HL-60 (cell line): ENCODE measurements around the gene TMEM18.

ENCODE experiments used
- DNase-seq, 2 experiments: peaks; one replicate each; pipeline ENCODE4 v3.0.0-alpha.2; 2010 to 2020; ENCODE audit warnings: low read depth in 1 of 2, low spot score in 1 of 2
- H3K27ac ChIP-seq: fragments of 250-450 bp; sonication (Bioruptor Pico); replicated peaks from 2 replicates; pipeline ENCODE4 v1.5.1; 2020; ENCODE audit warnings: mild to moderate bottlenecking, moderate library complexity
- H3K27me3 ChIP-seq: fragments of 250-450 bp; sonication (Bioruptor Pico); 2 replicates; pipeline ENCODE4 v1.5.1; 2021; ENCODE audit warnings: mild to moderate bottlenecking, moderate library complexity; ENCODE audit not compliant: insufficient read depth, poor library complexity, severe bottlenecking
- H3K4me3 ChIP-seq: replicated peaks from 2 replicates; pipeline ENCODE4 v1.5.1; 2011; ENCODE audit warnings: mild to moderate bottlenecking, control low read depth, low read length; ENCODE audit not compliant: insufficient read depth
- GABPA ChIP-seq: IDR thresholded peaks from 2 replicates; pipeline ENCODE4 v1.6.1; 2012; ENCODE audit warnings: low read depth
- POLR2AphosphoS5 ChIP-seq: IDR thresholded peaks from 2 replicates; pipeline ENCODE4 v1.6.1; 2012; ENCODE audit warnings: low read depth
- SPI1 ChIP-seq: IDR thresholded peaks from 2 replicates; pipeline ENCODE4 v1.6.1; 2012; ENCODE audit warnings: low read depth, mild to moderate bottlenecking, borderline replicate concordance
- TF ChIP-seq, protein P1 (sequence below): IDR thresholded peaks from one replicate; pipeline ENCODE4 v1.5.1; 2011; ENCODE audit warnings: low read length, control low read depth, inconsistent platforms; ENCODE audit not compliant: insufficient read depth
- TF ChIP-seq, protein P2 (sequence below): IDR thresholded peaks from 2 replicates; pipeline ENCODE4 v1.6.1; 2012; ENCODE audit warnings: low read depth; ENCODE audit not compliant: insufficient replicate concordance

The TMEM18 gene

GRCh38 chr2:673615-674320 lies 3.4 kb downstream of the TMEM18 start:
- TF ChIP-seq POLR2AphosphoS5 (no peak), SPI1 (no peak), GABPA (no peak)
- TF ChIP-seq, protein P1, sequence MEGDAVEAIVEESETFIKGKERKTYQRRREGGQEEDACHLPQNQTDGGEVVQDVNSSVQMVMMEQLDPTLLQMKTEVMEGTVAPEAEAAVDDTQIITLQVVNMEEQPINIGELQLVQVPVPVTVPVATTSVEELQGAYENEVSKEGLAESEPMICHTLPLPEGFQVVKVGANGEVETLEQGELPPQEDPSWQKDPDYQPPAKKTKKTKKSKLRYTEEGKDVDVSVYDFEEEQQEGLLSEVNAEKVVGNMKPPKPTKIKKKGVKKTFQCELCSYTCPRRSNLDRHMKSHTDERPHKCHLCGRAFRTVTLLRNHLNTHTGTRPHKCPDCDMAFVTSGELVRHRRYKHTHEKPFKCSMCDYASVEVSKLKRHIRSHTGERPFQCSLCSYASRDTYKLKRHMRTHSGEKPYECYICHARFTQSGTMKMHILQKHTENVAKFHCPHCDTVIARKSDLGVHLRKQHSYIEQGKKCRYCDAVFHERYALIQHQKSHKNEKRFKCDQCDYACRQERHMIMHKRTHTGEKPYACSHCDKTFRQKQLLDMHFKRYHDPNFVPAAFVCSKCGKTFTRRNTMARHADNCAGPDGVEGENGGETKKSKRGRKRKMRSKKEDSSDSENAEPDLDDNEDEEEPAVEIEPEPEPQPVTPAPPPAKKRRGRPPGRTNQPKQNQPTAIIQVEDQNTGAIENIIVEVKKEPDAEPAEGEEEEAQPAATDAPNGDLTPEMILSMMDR: no peak
- TF ChIP-seq, protein P2, sequence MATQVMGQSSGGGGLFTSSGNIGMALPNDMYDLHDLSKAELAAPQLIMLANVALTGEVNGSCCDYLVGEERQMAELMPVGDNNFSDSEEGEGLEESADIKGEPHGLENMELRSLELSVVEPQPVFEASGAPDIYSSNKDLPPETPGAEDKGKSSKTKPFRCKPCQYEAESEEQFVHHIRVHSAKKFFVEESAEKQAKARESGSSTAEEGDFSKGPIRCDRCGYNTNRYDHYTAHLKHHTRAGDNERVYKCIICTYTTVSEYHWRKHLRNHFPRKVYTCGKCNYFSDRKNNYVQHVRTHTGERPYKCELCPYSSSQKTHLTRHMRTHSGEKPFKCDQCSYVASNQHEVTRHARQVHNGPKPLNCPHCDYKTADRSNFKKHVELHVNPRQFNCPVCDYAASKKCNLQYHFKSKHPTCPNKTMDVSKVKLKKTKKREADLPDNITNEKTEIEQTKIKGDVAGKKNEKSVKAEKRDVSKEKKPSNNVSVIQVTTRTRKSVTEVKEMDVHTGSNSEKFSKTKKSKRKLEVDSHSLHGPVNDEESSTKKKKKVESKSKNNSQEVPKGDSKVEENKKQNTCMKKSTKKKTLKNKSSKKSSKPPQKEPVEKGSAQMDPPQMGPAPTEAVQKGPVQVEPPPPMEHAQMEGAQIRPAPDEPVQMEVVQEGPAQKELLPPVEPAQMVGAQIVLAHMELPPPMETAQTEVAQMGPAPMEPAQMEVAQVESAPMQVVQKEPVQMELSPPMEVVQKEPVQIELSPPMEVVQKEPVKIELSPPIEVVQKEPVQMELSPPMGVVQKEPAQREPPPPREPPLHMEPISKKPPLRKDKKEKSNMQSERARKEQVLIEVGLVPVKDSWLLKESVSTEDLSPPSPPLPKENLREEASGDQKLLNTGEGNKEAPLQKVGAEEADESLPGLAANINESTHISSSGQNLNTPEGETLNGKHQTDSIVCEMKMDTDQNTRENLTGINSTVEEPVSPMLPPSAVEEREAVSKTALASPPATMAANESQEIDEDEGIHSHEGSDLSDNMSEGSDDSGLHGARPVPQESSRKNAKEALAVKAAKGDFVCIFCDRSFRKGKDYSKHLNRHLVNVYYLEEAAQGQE: no peak
- H3K27ac ChIP-seq: no peak overlapping the region
- no peak overlapping the region for H3K4me3 ChIP-seq
- H3K27me3 ChIP-seq: no peaks in the 10 kb centered on the region
- no peak for DNase-seq

DNA sequence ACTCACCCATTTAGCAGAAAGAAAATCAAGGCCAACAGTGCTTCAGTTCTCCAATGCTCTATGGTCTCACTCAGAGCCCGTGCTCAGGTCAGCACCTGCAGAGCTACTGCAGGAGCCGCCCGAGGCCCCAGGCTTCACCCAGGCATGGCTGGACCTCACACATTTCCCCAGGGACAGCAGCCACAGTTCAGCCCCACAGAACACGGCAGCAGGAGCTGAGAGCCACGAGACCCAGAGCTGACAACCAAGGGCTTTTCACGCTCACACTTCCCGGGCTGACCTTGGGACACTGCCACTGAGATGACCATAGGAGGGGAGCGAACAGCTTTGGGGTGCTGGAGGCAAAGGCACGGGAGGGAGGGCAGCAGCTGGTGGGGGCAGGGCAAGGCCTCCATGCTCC lies 4.2 kb downstream of the TMEM18 start:
- H3K27me3 ChIP-seq: no peaks in the 10 kb centered on the region
- H3K27ac ChIP-seq: no peak overlapping the region
- DNase-seq: no peak
- TF ChIP-seq SPI1: no peak
- TF ChIP-seq, protein P1: no peak
- TF ChIP-seq POLR2AphosphoS5: no peak
- TF ChIP-seq GABPA: no peak
- TF ChIP-seq, protein P2: no peak
- no peak overlapping the region for H3K4me3 ChIP-seq

DNA sequence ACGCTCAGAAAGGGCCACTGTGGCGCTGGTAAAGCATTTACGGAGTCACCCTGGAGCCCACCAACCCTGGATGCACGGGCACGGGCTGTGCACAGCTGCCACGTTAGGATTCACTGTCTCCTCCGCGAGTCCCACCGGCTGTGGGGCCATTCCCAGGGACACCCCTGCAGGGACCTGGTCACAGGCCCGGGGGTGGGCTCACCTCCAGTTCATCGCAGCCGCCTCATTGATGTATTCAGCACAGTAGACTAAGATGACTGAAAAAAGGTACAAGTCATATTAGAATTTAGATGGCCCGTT lies 4.7 kb downstream of the TMEM18 start:
- Histone ChIP-seq H3K27ac (no peak overlapping the region), H3K4me3 (no peak overlapping the region), H3K27me3 (no peaks in the 10 kb centered on the region)
- no peak for TF ChIP-seq SPI1
- TF ChIP-seq, protein P2: no peak
- no peak for TF ChIP-seq GABPA
- no peak for DNase-seq
